MM.1S (cell line): ENCODE results near the gene LHFPL2.

ENCODE experiments used
- DNase-seq: peaks from one replicate; pipeline ENCODE4 v3.0.0-alpha.2; 2015
- H2AFZ ChIP-seq: fragments of 300-600 bp; sonication (generic); 2 replicates; pipeline ENCODE4 v1.6.0; 2016; ENCODE audit warnings: antibody characterized with exemption, low read length
- H3F3A ChIP-seq: fragments of 300-600 bp; sonication (generic); 2 replicates; pipeline ENCODE4 v1.6.1; 2016; ENCODE audit warnings: mild to moderate bottlenecking, antibody characterized with exemption, low read length, moderate library complexity, mixed read lengths; ENCODE audit not compliant: insufficient read depth
- H3K27ac ChIP-seq: fragments of 300-600 bp; sonication (generic); 2 replicates; pipeline ENCODE4 v1.5.1; 2016; ENCODE audit warnings: mild to moderate bottlenecking, low read length
- H3K27me3 ChIP-seq: fragments of 300-600 bp; sonication (generic); replicated peaks from 2 replicates; pipeline ENCODE4 v1.6.0; 2016; ENCODE audit warnings: low read length; ENCODE audit not compliant: insufficient read depth
- H3K36me3 ChIP-seq: fragments of 300-600 bp; sonication (generic); replicated peaks from 2 replicates; pipeline ENCODE4 v1.6.1; 2016; ENCODE audit warnings: mild to moderate bottlenecking, low read length, mixed read lengths; ENCODE audit not compliant: insufficient read depth
- H3K4me1 ChIP-seq: fragments of 300-600 bp; sonication (generic); 2 replicates; pipeline ENCODE4 v1.6.1; 2016; ENCODE audit warnings: low read length, mixed read lengths
- H3K4me2 ChIP-seq: fragments of 300-600 bp; sonication (generic); 2 replicates; pipeline ENCODE4 v1.6.0; 2016; ENCODE audit warnings: low read depth, low read length
- H3K4me3 ChIP-seq: fragments of 300-600 bp; sonication (generic); 2 replicates; pipeline ENCODE4 v1.5.1; 2016; ENCODE audit warnings: low read length, mixed read lengths
- H3K79me2 ChIP-seq: fragments of 300-600 bp; sonication (generic); 2 replicates; pipeline ENCODE4 v1.6.1; 2016; ENCODE audit warnings: mixed run types, low read length, mixed read lengths
- H3K9ac ChIP-seq: fragments of 300-600 bp; sonication (generic); 2 replicates; pipeline ENCODE4 v1.6.1; 2016; ENCODE audit warnings: low read length, mixed read lengths
- H3K9me2 ChIP-seq: fragments of 300-600 bp; sonication (generic); replicated peaks from 2 replicates; pipeline ENCODE4 v1.6.1; 2016; ENCODE audit warnings: mild to moderate bottlenecking, low read length, mixed read lengths; ENCODE audit not compliant: insufficient read depth
- H3K9me3 ChIP-seq: fragments of 300-600 bp; sonication (generic); replicated peaks from 2 replicates; pipeline ENCODE4 v1.6.1; 2016; ENCODE audit warnings: mild to moderate bottlenecking, low read length, mixed read lengths; ENCODE audit not compliant: insufficient read depth
- H4K20me1 ChIP-seq: fragments of 300-600 bp; sonication (generic); 2 replicates; pipeline ENCODE4 v1.6.1; 2016; ENCODE audit warnings: mild to moderate bottlenecking, low read length, moderate library complexity, mixed read lengths; ENCODE audit not compliant: insufficient read depth
- CTCF ChIP-seq: fragments of 300-600 bp; sonication (generic); IDR thresholded peaks from 2 replicates; pipeline ENCODE4 v1.5.1; 2016; ENCODE audit warnings: antibody characterized with exemption, low read length, mixed read lengths
- EZH2 ChIP-seq: fragments of 300-600 bp; sonication (generic); optimal IDR thresholded peaks from 2 replicates; pipeline ENCODE3; 2017; ENCODE audit warnings: low read depth, mild to moderate bottlenecking, antibody characterized with exemption, low read length, mixed read lengths
- EZH2phosphoT487 ChIP-seq: fragments of 300-600 bp; sonication (generic); IDR thresholded peaks from 2 replicates; pipeline ENCODE4 v1.6.1; 2018; ENCODE audit warnings: antibody characterized with exemption, low read length

The LHFPL2 gene

DNA sequence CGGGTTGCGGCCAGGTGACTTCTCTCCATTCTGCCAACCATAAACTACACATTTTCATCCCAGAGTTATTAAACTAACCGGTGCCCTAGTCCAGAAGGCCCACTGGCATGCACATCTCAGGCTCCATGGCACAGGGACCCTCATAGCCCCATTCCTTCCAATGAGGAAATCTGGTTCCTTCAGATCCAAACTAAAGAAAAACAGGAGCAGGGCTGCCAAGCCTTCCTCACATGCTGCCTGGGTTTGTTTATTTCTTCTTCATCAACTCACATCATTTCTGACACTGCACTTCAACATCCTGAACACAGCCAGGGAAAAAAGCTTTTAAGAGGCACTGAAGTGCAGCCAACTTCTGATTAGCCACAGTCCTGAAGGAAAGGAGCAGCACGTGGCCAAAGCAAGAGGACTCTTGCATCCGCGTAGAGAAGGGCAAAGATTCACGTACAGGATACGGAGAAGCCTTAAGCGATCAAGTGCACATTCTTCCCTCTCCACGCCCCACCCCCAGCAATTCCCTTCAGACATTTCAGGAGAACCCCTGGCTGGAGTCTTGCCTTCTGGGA, 22.5 kb downstream of the LHFPL2 start:
- H4K20me1 ChIP-seq = no peaks in the 10 kb centered on the region
- no peaks in the 10 kb centered on the region for H3F3A ChIP-seq
- TF ChIP-seq CTCF (no peak), EZH2phosphoT487 (no peak), EZH2 (no peak)
- H3K4me2 ChIP-seq = no peak overlapping the region
- H3K4me3 ChIP-seq = no peak overlapping the region
- H3K9me3 ChIP-seq = no peaks in the 10 kb centered on the region
- no peak overlapping the region for H3K9ac ChIP-seq
- no peaks in the 10 kb centered on the region for H3K36me3 ChIP-seq
- H3K27me3 ChIP-seq = no peaks in the 10 kb centered on the region
- no peak overlapping the region for H2AFZ ChIP-seq
- DNase-seq = no peak
- H3K79me2 ChIP-seq = no peaks in the 10 kb centered on the region
- no peak overlapping the region for H3K27ac ChIP-seq
- H3K9me2 ChIP-seq = no peaks in the 10 kb centered on the region
- H3K4me1 ChIP-seq = no peaks in the 10 kb centered on the region

DNA sequence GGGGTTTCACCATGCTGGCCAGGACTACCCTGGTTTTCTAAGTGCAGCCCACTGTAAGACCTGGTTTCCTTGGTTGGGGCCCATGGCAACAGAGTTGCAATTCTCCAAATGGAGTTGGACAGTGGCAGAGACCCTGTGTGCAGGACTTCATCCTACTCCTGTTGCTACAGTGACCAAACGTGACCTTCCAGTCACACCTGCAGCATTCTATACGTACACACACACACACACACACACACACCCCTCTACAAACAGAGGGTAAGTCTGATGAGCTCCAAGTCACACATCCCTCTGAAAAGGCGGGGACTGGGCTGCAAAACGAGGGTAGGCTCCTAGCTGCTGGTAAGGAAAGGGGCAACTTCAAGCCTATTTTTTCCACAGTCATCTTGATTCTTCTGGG, 23.6 kb downstream of the LHFPL2 start:
- H2AFZ ChIP-seq = no peak overlapping the region
- no peaks in the 10 kb centered on the region for H3K27me3 ChIP-seq
- H3K9me2 ChIP-seq = no peaks in the 10 kb centered on the region
- no peak for DNase-seq
- H3K9me3 ChIP-seq = no peaks in the 10 kb centered on the region
- no peak for TF ChIP-seq CTCF
- no peak for TF ChIP-seq EZH2phosphoT487
- no peak for TF ChIP-seq EZH2
- H3K36me3 ChIP-seq = no peaks in the 10 kb centered on the region
- H3K4me2 ChIP-seq = no peak overlapping the region
- no peaks in the 10 kb centered on the region for H3K79me2 ChIP-seq
- H3K27ac ChIP-seq = no peak overlapping the region
- no peaks in the 10 kb centered on the region for H4K20me1 ChIP-seq
- H3K9ac ChIP-seq = no peak overlapping the region
- H3F3A ChIP-seq = no peaks in the 10 kb centered on the region
- no peaks in the 10 kb centered on the region for H3K4me1 ChIP-seq
- H3K4me3 ChIP-seq = no peak overlapping the region

GRCh38 chr5:78624011-78624541, 24.5 kb downstream of the LHFPL2 start:
- Histone ChIP-seq H3K9me2 (no peaks in the 10 kb centered on the region), H3K79me2 (no peaks in the 10 kb centered on the region), H3F3A (no peaks in the 10 kb centered on the region), H3K9me3 (no peaks in the 10 kb centered on the region), H3K27ac (no peak overlapping the region), H3K4me1 (no peaks in the 10 kb centered on the region), H3K36me3 (no peaks in the 10 kb centered on the region), H3K4me3 (no peak overlapping the region), H3K27me3 (no peaks in the 10 kb centered on the region), H2AFZ (no peak overlapping the region), H3K4me2 (no peak overlapping the region), H3K9ac (no peak overlapping the region), H4K20me1 (no peaks in the 10 kb centered on the region)
- no peak for DNase-seq
- no peak for TF ChIP-seq CTCF
- TF ChIP-seq EZH2 = no peak
- no peak for TF ChIP-seq EZH2phosphoT487
